Activated T-helper 1 cell treated with anti-CD3 and anti-CD28 coated beads, Interleukin-12 subunit alpha, Interleukin-12 subunit beta, Interleukin-2, Interleukin-4 antibody, amounts not matched to agents 30 ng/mL and 10 ng/mL and 1 ng/mL, durations not matched to agents 14 hours and 24 hours and 36 hours (primary cell): ENCODE data around the gene ROPN1B. TPM values are rescaled to one million over a fixed set of nuclear protein-coding genes. Genes with fewer than 3 reads are reported as not detected.
"Not testable (repeated sequence)": the region's sequence is repeated elsewhere in the genome, so short reads cannot be mapped to it uniquely, and the experiment has no call there.

Source experiments
- DNase-seq: peaks from one replicate; pipeline ENCODE4 v3.0.0; 2021; ENCODE audit warnings: low spot score
- H3K27ac Mint-ChIP-seq: one replicate; pipeline ENCODE4 v1.8.0; 2021; ENCODE audit warnings: mild to moderate bottlenecking, mixed read lengths
- H3K27me3 Mint-ChIP-seq: one replicate; pipeline ENCODE4 v1.8.0; 2022; ENCODE audit warnings: mild to moderate bottlenecking, moderate library complexity, mixed read lengths; ENCODE audit not compliant: insufficient read depth
- H3K36me3 Mint-ChIP-seq: one replicate; pipeline ENCODE4 v1.8.0; 2021; ENCODE audit warnings: low read depth, mixed read lengths
- H3K4me1 Mint-ChIP-seq: one replicate; pipeline ENCODE4 v1.8.0; 2021; ENCODE audit warnings: low read depth, mixed read lengths
- H3K4me3 Mint-ChIP-seq: one replicate; pipeline ENCODE4 v1.8.0; 2021; ENCODE audit warnings: mild to moderate bottlenecking, moderate library complexity, mixed read lengths
- H3K9me3 Mint-ChIP-seq: one replicate; pipeline ENCODE4 v1.8.0; 2021; ENCODE audit warnings: mixed read lengths
- intact Hi-C: fragments of 100-400 bp; cut with micrococcal nuclease; formaldehyde crosslinking; loops from one replicate; pipeline ENCODE4 v1.15.1; 2024
- total RNA-seq: library from RNA; stranded (reverse); gene quantifications from 2 replicates; pipeline ENCODE4 v1.2.3, GENCODE V29; 2022

Gene ROPN1B
- not detected in 2 replicates for total RNA-seq

DNA sequence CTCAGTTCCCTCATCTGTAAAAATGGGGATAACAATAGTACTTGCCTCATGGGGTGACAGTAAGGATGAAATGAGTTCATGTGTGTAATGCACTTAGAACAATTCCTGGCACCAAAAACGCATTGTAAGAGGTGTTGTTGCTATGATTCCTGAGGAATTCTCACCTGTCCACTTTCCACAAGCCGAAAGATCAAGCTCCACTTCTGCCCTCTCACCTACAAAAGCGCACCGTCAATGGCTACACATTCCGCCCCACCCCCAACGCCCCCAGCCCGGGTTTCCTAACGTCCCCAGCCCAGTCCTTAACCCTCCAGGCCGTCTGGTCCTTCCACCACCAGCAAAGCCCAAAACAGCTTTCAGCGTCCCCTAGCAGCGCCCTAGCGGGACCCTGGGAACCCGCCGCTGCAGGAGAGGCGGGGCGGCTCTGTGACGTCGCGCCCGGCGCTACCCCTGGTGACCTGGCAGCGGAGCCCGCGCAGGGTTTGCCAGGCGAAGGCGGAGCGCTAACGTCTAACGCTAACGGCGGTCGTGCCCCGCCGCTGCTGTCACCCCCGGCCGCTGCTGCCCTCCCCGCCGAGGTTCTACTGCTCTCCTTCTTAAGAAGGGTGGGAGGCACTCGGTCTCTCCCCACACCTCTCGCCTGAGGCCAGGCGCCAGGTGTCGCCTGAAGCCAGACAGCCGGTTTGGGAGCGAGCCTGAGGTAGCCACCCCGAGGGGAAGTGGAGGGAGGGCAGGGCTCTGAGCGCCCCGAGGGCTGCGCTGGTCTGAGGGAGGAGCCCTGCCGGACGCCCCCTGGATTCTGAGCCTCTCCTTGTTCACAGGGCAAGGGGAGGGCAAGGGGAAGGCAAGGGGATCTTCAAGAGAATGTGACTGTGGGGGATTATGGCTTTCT, at the start of gene ROPN1B:
Gene ROPN1B, plus strand, starts transcription at position 478 of the 892 bp plus-strand sequence. CDS start 2,877 bp downstream, outside the sequence.
- H3K9me3 Mint-ChIP-seq, DNase-seq, intact Hi-C loops, H3K4me1 Mint-ChIP-seq, H3K27ac Mint-ChIP-seq, H3K36me3 Mint-ChIP-seq: not testable (repeated sequence)
- H3K27me3 Mint-ChIP-seq = peaks cover 27% of the 10 kb centered on the region
- H3K4me3 Mint-ChIP-seq = peak within 1 kb of the TSS; percentile 41

DNA sequence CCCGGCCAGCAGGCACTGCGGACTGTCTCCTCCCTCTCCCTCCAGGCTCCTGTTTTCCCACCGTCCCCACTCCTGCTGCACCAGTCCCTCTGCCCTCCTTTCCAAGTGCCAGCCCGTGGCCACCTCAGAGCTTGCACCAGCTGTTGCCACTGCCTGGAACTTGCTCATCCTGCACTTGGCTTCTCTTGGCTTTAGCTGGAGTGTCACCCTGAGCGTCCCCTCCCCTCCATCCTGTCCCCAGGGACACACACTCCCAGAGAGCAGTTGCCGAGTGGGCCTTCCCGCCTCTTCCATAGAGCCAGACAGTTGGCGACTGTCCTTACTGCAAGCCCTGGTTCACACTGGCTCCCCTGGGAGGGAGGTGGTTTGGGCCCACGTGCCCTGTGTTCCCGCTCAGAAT, 48.8 kb upstream of the ROPN1B start:
- H3K27me3 Mint-ChIP-seq, intact Hi-C loops, DNase-seq, H3K27ac Mint-ChIP-seq, H3K36me3 Mint-ChIP-seq, H3K9me3 Mint-ChIP-seq: not testable (repeated sequence)
- peak overlapping the region; percentile 5 for H3K4me3 Mint-ChIP-seq
- peaks cover 16% of the 10 kb centered on the region for H3K4me1 Mint-ChIP-seq

DNA sequence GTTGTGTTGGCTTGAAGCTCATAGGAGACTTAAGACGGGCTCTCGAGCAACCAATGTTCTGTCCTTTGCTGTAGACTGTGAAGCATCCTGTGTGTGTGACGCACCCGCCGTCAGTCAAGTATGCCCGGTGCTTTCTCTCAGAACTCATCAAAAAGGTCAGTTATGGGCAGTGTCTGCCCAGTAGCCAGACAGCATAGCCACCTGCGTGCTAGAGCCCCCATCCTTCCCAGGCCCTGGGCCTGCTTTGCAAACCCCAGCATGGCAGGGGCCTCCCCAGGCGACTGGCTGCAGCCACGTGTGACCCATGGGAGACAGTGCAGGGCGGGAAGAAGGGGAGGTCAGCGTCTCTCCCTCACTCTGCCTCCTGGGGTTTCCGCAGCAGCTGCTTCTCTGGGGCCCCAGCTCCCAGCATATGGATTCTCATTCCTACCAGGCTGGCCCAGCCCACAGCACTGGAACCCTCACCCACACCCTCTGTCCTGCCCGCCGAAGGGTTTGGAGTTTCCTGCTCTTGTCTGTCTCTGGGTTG, 48.2 kb upstream of the ROPN1B start:
- intact Hi-C loops, DNase-seq, H3K27ac Mint-ChIP-seq, H3K36me3 Mint-ChIP-seq, H3K27me3 Mint-ChIP-seq, H3K4me3 Mint-ChIP-seq, H3K9me3 Mint-ChIP-seq: not testable (repeated sequence)
- peaks cover 15% of the 10 kb centered on the region for H3K4me1 Mint-ChIP-seq

DNA sequence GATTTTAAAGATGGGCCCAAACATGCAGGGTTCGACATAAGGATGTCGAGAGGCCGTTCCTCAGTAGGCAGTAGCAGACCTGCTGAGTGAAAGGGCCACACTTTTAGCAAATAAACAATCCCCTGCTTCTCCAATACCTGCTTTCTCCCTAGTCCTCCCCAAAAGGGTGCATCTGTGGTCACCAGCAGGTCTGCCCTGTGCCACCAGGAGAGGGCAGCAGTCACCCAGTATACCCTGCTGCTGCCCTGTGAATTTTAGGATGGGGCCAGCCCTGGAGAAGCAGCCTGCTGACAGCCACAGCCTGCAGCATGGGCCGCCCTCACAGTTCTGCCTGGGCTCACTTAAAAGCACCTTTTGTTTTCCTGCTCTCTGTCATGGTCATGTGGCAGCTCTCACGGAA, 47.3 kb upstream of the ROPN1B start:
- H3K9me3 Mint-ChIP-seq, intact Hi-C loops, H3K27ac Mint-ChIP-seq, H3K36me3 Mint-ChIP-seq, H3K4me3 Mint-ChIP-seq, H3K27me3 Mint-ChIP-seq: not testable (repeated sequence)
- peak; percentile 24 for DNase-seq
- peaks cover 15% of the 10 kb centered on the region for H3K4me1 Mint-ChIP-seq

DNA sequence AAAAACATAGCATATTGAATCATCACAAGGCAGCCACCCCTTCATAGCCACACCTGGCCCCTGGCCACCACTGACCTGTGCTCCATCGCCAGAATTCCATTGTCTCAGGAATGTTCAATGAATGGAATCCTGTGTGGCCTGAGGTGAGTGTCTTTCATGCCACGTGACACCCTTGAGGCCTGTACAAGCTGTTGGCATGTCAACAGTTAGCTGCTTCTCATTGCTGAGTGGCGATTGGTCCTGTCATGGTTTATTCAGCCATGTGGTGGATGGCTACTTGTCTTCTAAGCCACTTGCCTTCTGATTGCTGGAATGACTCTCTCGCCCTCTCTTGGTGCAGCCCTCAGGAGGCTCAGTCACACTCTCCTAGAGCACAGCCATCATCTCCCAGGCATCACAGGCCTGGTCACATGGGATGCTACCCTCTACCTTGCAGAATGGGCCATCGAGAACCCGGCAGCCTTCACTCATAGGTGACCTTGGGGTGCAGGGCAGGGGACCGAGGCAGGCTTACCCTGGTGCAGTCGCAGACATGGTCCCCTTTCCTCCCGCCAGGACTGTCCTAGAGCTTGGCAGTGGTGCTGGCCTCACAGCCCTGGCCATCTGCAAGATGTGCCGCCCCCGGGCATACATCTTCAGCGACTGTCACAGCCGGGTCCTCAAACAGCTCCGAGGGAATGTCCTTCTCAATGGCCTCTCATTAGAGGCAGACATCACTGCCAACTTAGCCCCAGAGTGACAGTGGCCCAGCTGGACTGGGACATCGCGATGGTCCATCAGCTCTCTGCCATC, 45.5 kb upstream of the ROPN1B start:
- DNase-seq, H3K27me3 Mint-ChIP-seq, H3K4me1 Mint-ChIP-seq, H3K9me3 Mint-ChIP-seq, intact Hi-C loops, H3K27ac Mint-ChIP-seq, H3K36me3 Mint-ChIP-seq, H3K4me3 Mint-ChIP-seq: not testable (repeated sequence)

DNA sequence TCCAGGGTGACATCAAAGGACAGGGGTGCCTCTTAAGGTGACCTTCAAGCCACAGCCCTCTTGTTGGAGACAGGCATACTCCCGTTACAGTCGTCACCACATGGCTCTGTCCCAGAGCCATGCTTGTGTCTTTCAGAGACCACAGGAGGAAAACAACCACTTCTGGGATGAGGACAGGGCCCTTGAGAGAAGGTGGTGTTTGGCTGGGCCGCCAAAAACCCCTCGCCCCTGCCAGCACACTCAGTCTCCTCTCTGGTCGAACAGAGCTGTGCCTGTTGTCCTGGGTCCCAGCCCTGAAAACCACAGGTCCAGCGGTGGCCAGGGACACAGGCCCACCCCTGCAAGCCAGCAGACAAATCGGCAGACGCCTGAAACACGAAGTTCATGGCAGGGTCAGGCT, 44.7 kb upstream of the ROPN1B start:
- H3K27me3 Mint-ChIP-seq, DNase-seq, H3K4me3 Mint-ChIP-seq, H3K27ac Mint-ChIP-seq, H3K9me3 Mint-ChIP-seq, H3K4me1 Mint-ChIP-seq, intact Hi-C loops, H3K36me3 Mint-ChIP-seq: not testable (repeated sequence)

DNA sequence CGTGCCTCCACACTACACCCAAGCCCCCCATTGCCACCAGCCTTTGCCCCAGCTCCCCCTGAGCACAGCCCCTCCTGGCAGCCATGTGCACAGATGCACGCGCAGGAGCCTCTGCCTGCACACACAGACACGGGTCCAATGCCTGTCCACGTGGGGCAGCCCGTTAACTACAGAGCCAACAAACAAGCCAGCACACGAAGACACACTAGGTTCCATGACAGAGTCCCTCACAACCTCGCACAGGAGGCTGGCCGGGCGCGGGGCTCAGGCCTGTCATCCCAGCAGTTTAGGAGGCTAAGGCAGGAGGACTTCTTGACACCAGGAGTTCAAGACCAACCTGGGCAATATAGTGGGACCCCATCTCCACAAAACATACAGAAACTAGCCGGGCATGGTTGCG, 43.3 kb upstream of the ROPN1B start:
- H3K27me3 Mint-ChIP-seq, H3K27ac Mint-ChIP-seq, H3K4me3 Mint-ChIP-seq, intact Hi-C loops, H3K4me1 Mint-ChIP-seq, H3K9me3 Mint-ChIP-seq, H3K36me3 Mint-ChIP-seq, DNase-seq: not testable (repeated sequence)

DNA sequence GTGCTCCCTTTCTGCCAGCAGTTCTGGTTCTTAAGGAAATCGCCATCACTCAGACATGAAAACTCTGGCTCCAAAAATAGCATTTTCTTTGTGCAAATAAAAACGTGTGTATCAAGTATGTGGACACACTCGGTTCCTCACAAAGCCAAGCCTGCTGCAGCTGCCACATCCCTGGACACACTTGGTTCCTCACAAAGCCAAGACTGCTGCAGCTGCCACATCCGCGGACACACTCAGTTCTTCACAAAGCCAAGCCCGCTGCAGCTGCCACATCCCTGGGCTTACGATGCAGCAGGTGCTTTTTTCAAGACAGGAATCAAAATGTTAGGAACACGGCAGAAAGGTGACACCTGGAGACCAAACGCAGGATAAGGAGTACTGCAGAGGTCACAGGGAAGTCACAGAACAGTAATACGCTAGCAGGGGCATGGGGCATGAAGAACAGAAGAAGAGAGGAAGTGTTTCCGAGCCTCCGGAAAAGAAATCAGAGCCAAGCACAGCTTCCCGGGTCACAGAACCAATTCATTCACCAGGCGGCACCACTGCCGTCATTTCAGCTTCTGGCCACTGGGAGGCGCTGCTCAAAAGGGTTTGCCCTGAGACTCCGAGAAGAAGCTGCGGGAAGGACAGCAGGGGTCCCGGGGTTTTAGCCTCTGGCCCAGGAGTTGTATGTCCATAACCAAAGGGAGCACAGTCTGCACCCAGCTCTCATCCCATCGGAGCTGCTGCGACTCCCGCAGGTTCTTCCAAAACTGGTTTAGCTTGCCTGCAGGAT, 40.0 kb upstream of the ROPN1B start:
- intact Hi-C loops, H3K9me3 Mint-ChIP-seq, H3K27ac Mint-ChIP-seq, H3K36me3 Mint-ChIP-seq, H3K4me1 Mint-ChIP-seq, H3K4me3 Mint-ChIP-seq, H3K27me3 Mint-ChIP-seq: not testable (repeated sequence)
- DNase-seq = peak; percentile 53

DNA sequence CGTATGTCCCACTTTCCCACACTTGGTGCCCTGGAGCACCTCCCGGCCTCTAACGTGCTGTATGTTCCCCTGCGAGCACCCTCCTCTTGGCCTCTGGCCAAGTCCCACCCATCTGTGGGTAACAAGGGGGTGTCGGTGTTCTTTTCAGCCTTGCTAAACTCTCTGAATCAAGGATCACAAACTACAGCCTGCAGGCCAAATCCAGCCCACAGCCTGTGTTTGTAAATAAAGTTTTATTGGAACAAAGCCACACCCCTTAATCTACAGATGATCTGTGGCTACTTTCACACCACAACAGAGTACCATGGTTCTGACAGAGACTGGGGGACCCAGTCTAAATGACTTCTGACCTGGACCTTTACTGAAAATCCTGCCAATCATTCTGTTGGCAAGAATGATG, 39.2 kb upstream of the ROPN1B start:
- H3K36me3 Mint-ChIP-seq, H3K9me3 Mint-ChIP-seq, intact Hi-C loops, H3K27me3 Mint-ChIP-seq, H3K27ac Mint-ChIP-seq, H3K4me1 Mint-ChIP-seq, H3K4me3 Mint-ChIP-seq, DNase-seq: not testable (repeated sequence)

DNA sequence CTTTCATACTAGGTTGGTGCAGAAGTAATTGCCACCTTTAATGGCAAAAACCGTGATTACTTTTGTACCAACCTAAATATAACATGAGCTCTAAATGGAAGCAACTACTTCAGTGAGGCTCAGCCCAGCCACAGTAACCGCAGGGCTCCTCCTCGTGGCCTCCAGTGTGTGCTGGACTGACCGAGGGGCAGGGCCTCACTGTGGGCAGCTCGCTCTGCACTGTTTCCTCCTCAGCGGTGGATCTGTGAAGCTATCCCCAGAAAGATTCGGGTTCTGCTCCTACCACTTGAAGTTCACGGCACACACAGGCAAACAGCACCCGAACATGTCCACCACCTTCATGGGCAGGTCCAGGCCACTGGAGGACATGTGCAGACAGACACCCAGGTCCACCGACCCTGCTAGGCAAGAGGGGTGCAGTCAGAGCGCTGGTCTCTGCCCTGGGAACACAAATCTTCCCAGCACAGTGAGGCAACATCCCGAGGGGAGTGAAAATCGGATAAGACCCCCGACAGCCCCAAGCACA, 37.6 kb upstream of the ROPN1B start:
- H3K27me3 Mint-ChIP-seq, H3K27ac Mint-ChIP-seq, H3K4me1 Mint-ChIP-seq, H3K36me3 Mint-ChIP-seq, DNase-seq, H3K4me3 Mint-ChIP-seq, H3K9me3 Mint-ChIP-seq, intact Hi-C loops: not testable (repeated sequence)

DNA sequence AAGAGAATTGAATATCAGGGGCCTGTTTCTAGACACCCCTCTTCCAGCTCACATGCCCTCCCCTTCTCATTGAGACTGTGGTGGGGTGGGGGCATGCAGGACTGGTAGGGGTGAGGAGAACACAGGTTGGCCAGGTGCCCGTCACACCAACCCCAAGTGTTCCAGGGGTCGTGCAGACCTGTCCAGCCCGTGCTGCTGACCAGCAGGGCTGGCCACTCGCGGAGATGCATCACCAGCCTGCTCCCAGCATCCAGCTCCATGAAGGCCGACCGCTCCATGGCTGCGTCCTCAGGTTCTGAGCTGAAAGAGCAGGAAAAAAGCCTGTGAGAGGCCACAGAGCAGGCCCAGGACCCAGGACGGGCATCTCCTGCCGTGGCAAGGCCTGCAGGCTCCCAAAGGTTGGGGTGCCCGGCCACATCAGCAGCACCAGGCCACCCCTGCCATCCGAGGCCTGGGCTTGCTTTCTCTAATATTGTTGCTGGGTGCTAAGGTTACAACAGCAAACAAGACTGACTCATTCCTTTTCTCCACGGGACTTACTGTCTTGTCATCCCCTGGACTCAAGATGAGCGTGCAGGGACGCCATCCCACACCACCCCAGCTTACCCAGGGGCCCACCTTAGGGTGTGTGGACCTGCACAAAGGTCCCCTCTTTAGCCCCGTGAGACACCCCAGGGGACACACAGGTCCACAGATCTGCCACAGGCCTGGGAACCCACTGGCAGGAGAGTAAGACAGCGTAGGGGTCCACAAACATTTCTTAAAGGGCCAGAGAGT, 35.4 kb upstream of the ROPN1B start:
- H3K9me3 Mint-ChIP-seq, H3K27ac Mint-ChIP-seq, H3K4me1 Mint-ChIP-seq, H3K27me3 Mint-ChIP-seq, H3K36me3 Mint-ChIP-seq, intact Hi-C loops, DNase-seq, H3K4me3 Mint-ChIP-seq: not testable (repeated sequence)

DNA sequence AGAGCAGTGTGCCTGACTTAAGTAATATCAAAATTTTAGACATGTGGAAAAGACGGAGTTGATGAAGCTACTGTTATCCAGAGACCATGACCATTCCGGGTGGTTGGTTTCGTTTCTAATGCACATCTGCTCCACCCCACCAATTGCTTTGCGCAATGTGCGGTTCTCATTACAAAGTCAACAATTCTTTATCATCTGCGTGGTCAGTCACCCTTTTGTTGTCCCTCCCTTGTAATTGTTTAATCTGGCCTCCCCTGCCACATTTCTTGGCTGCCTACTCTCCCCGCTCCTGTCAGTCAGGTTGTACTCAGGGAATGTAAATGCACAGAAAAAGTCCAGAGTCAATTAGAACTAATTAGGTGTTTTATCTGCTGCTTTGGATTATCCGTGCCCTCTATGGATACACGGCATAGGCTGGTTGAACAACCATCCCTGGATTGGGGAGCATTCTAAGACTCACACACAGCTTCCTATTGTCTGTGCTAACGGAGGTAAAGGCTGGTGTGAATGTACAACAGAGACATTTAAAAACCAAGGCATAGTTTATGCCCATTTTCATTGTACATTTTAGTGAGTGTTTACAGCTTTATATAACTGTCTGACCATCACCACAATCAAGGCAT, 33.6 kb upstream of the ROPN1B start:
- H3K9me3 Mint-ChIP-seq, H3K27ac Mint-ChIP-seq, H3K36me3 Mint-ChIP-seq, H3K4me1 Mint-ChIP-seq, H3K4me3 Mint-ChIP-seq, DNase-seq, H3K27me3 Mint-ChIP-seq, intact Hi-C loops: not testable (repeated sequence)
